Measurements from ENCODE around the gene ADAM12.

The ADAM12 gene

GRCh38 chr10:126376956-126377355 lies 11.3 kb downstream of the ADAM12 start:
- TF ChIP-seq SUZ12 (IDR thresholded peaks at IDR 0.05; ENCODE audit: extremely low read depth, insufficient read depth, insufficient read length) (no peak), ZNF274 (IDR thresholded peaks at IDR 0.05; ENCODE audit: low read depth, low read length) (no peak)
- H3K4me1 ChIP-seq (ENCODE audit: insufficient read depth, insufficient read length), result no peaks in the 10 kb centered on the region
- no peaks in the 10 kb centered on the region for H3K27me3 ChIP-seq (ENCODE audit: insufficient read depth, insufficient read length)
- H3K4me3 ChIP-seq (ENCODE audit: insufficient read length, low read depth), result no peak overlapping the region
- H3K36me3 ChIP-seq (ENCODE audit: insufficient read depth, insufficient read length, low read length), result no peaks in the 10 kb centered on the region
- H3K9me3 ChIP-seq (ENCODE audit: insufficient read depth, low read length), result peaks cover 12% of the 10 kb centered on the region
- no peak overlapping the region for H3K9ac ChIP-seq (ENCODE audit: insufficient read length, low read depth)
- DNase-seq (ENCODE audit: low read depth, low spot score), result no peak

- TF ChIP-seq SUZ12 (IDR thresholded peaks at IDR 0.05; ENCODE audit: extremely low read depth, insufficient read depth, insufficient read length), result no peak
- no peak for TF ChIP-seq YY1 (IDR thresholded peaks at IDR 0.05; ENCODE audit: insufficient read depth, insufficient read length)
- TF ChIP-seq ZNF274 (IDR thresholded peaks at IDR 0.05; ENCODE audit: low read depth, low read length), result no peak
- no peaks in the 10 kb centered on the region for H3K27me3 ChIP-seq (ENCODE audit: insufficient read depth, insufficient read length)
- no peak overlapping the region for H3K9ac ChIP-seq (ENCODE audit: insufficient read length, low read depth)
Observed at GRCh38 chr10:126375926-126376554, 12.2 kb downstream of the ADAM12 start.

GRCh38 chr10:126375299-126375698 lies 13.0 kb downstream of the ADAM12 start:
- DNase-seq (ENCODE audit: low read depth, low spot score), result no peak
- TF ChIP-seq YY1 (IDR thresholded peaks at IDR 0.05; ENCODE audit: insufficient read depth, insufficient read length), result no peak
- TF ChIP-seq SUZ12 (IDR thresholded peaks at IDR 0.05; ENCODE audit: extremely low read depth, insufficient read depth, insufficient read length), result no peak
- no peak for TF ChIP-seq ZNF274 (IDR thresholded peaks at IDR 0.05; ENCODE audit: low read depth, low read length)
- H3K9ac ChIP-seq (ENCODE audit: insufficient read length, low read depth), result no peak overlapping the region
- H3K4me3 ChIP-seq (ENCODE audit: insufficient read length, low read depth), result no peak overlapping the region
- no peaks in the 10 kb centered on the region for H3K4me1 ChIP-seq (ENCODE audit: insufficient read depth, insufficient read length)
- peaks cover 12% of the 10 kb centered on the region for H3K9me3 ChIP-seq (ENCODE audit: insufficient read depth, low read length)
- no peaks in the 10 kb centered on the region for H3K36me3 ChIP-seq (ENCODE audit: insufficient read depth, insufficient read length, low read length)
- no peaks in the 10 kb centered on the region for H3K27me3 ChIP-seq (ENCODE audit: insufficient read depth, insufficient read length)

More at GRCh38 chr10:126375926-126376554, 12.2 kb downstream of the ADAM12 start:
- H3K36me3 ChIP-seq (ENCODE audit: insufficient read depth, insufficient read length, low read length), result no peaks in the 10 kb centered on the region
- no peaks in the 10 kb centered on the region for H3K4me1 ChIP-seq (ENCODE audit: insufficient read depth, insufficient read length)
- peaks cover 12% of the 10 kb centered on the region for H3K9me3 ChIP-seq (ENCODE audit: insufficient read depth, low read length)
- DNase-seq (ENCODE audit: low read depth, low spot score), result no peak
- H3K4me3 ChIP-seq (ENCODE audit: insufficient read length, low read depth), result no peak overlapping the region

GRCh38 chr10:126374435-126374834 lies 13.8 kb downstream of the ADAM12 start:
- Histone ChIP-seq H3K27me3 (ENCODE audit: insufficient read depth, insufficient read length) (no peaks in the 10 kb centered on the region), H3K9me3 (ENCODE audit: insufficient read depth, low read length) (peaks cover 12% of the 10 kb centered on the region), H3K4me3 (ENCODE audit: insufficient read length, low read depth) (no peak overlapping the region)

GRCh38 chr10:126373972-126374371 lies 14.3 kb downstream of the ADAM12 start:
- no peak for DNase-seq (ENCODE audit: low read depth, low spot score)
- H3K9ac ChIP-seq (ENCODE audit: insufficient read length, low read depth), result no peak overlapping the region
- TF ChIP-seq ZNF274 (IDR thresholded peaks at IDR 0.05; ENCODE audit: low read depth, low read length) (no peak), YY1 (IDR thresholded peaks at IDR 0.05; ENCODE audit: insufficient read depth, insufficient read length) (no peak), SUZ12 (IDR thresholded peaks at IDR 0.05; ENCODE audit: extremely low read depth, insufficient read depth, insufficient read length) (no peak)
- no peaks in the 10 kb centered on the region for H3K36me3 ChIP-seq (ENCODE audit: insufficient read depth, insufficient read length, low read length)
- H3K27me3 ChIP-seq (ENCODE audit: insufficient read depth, insufficient read length), result no peaks in the 10 kb centered on the region
- H3K9me3 ChIP-seq (ENCODE audit: insufficient read depth, low read length), result peaks cover 12% of the 10 kb centered on the region
- no peaks in the 10 kb centered on the region for H3K4me1 ChIP-seq (ENCODE audit: insufficient read depth, insufficient read length)
- no peak overlapping the region for H3K4me3 ChIP-seq (ENCODE audit: insufficient read length, low read depth)

More at GRCh38 chr10:126374435-126374834, 13.8 kb downstream of the ADAM12 start:
- no peak for DNase-seq (ENCODE audit: low read depth, low spot score)
- H3K4me1 ChIP-seq (ENCODE audit: insufficient read depth, insufficient read length), result no peaks in the 10 kb centered on the region
- no peak for TF ChIP-seq SUZ12 (IDR thresholded peaks at IDR 0.05; ENCODE audit: extremely low read depth, insufficient read depth, insufficient read length)
- no peak for TF ChIP-seq ZNF274 (IDR thresholded peaks at IDR 0.05; ENCODE audit: low read depth, low read length)
- TF ChIP-seq YY1 (IDR thresholded peaks at IDR 0.05; ENCODE audit: insufficient read depth, insufficient read length), result no peak
- no peaks in the 10 kb centered on the region for H3K36me3 ChIP-seq (ENCODE audit: insufficient read depth, insufficient read length, low read length)
- no peak overlapping the region for H3K9ac ChIP-seq (ENCODE audit: insufficient read length, low read depth)

GRCh38 chr10:126373147-126373546 lies 15.1 kb downstream of the ADAM12 start:
- no peak overlapping the region for H3K9ac ChIP-seq (ENCODE audit: insufficient read length, low read depth)
- no peaks in the 10 kb centered on the region for H3K36me3 ChIP-seq (ENCODE audit: insufficient read depth, insufficient read length, low read length)
- TF ChIP-seq YY1 (IDR thresholded peaks at IDR 0.05; ENCODE audit: insufficient read depth, insufficient read length) (no peak), SUZ12 (IDR thresholded peaks at IDR 0.05; ENCODE audit: extremely low read depth, insufficient read depth, insufficient read length) (no peak), ZNF274 (IDR thresholded peaks at IDR 0.05; ENCODE audit: low read depth, low read length) (no peak)
- DNase-seq (ENCODE audit: low read depth, low spot score), result no peak
- H3K27me3 ChIP-seq (ENCODE audit: insufficient read depth, insufficient read length), result no peaks in the 10 kb centered on the region
- no peak overlapping the region for H3K4me3 ChIP-seq (ENCODE audit: insufficient read length, low read depth)
- peaks cover 12% of the 10 kb centered on the region for H3K9me3 ChIP-seq (ENCODE audit: insufficient read depth, low read length)
- H3K4me1 ChIP-seq (ENCODE audit: insufficient read depth, insufficient read length), result no peaks in the 10 kb centered on the region

- Histone ChIP-seq H3K27me3 (ENCODE audit: insufficient read depth, insufficient read length) (no peaks in the 10 kb centered on the region), H3K4me3 (ENCODE audit: insufficient read length, low read depth) (no peak overlapping the region), H3K9me3 (ENCODE audit: insufficient read depth, low read length) (peaks cover 9% of the 10 kb centered on the region), H3K9ac (ENCODE audit: insufficient read length, low read depth) (no peak overlapping the region), H3K36me3 (ENCODE audit: insufficient read depth, insufficient read length, low read length) (no peaks in the 10 kb centered on the region), H3K4me1 (ENCODE audit: insufficient read depth, insufficient read length) (no peaks in the 10 kb centered on the region)
- no peak for DNase-seq (ENCODE audit: low read depth, low spot score)
- TF ChIP-seq SUZ12 (IDR thresholded peaks at IDR 0.05; ENCODE audit: extremely low read depth, insufficient read depth, insufficient read length) (no peak), ZNF274 (IDR thresholded peaks at IDR 0.05; ENCODE audit: low read depth, low read length) (no peak), YY1 (IDR thresholded peaks at IDR 0.05; ENCODE audit: insufficient read depth, insufficient read length) (no peak)
Observed at GRCh38 chr10:126372396-126372795, 15.9 kb downstream of the ADAM12 start.

Measured in NT2/D1 (cell line).